Retinal pigment epithelial cell (primary cell): ENCODE data around the gene ITGA6.
"Not testable (repeated sequence)": the region's sequence is repeated elsewhere in the genome, so short reads cannot be mapped to it uniquely, and the experiment has no call there.

Experiments
- DNase-seq: peaks from one replicate; pipeline ENCODE4 v3.0.0-alpha.2; 2010; ENCODE audit warnings: low read depth
- H3K4me3 ChIP-seq: 2 replicates; pipeline ENCODE4 v1.5.1; 2011; ENCODE audit warnings: mild to moderate bottlenecking, low read length, control low read depth, moderate library complexity
- CTCF ChIP-seq: conservative IDR thresholded peaks from 2 replicates; pipeline ENCODE4 v1.5.1; 2011; ENCODE audit warnings: low read depth, low read length, control low read depth, inconsistent platforms

Gene ITGA6

GRCh38 chr2:172516299-172516698, 88.9 kb downstream of the ITGA6 start:
- TF ChIP-seq CTCF = no peak
- DNase-seq = peak; percentile 11
- H3K4me3 ChIP-seq = no peak overlapping the region

- DNase-seq = no peak
- H3K4me3 ChIP-seq = no peak overlapping the region
- no peak for TF ChIP-seq CTCF
Measured at GRCh38 chr2:172518995-172519394, 91.6 kb downstream of the ITGA6 start.

- no peak overlapping the region for H3K4me3 ChIP-seq
- DNase-seq = no peak
- no peak for TF ChIP-seq CTCF
Measured at GRCh38 chr2:172525601-172526000, 98.2 kb downstream of the ITGA6 start.

GRCh38 chr2:172531309-172531708, 103.9 kb downstream of the ITGA6 start:
- DNase-seq = no peak
- TF ChIP-seq CTCF = no peak

GRCh38 chr2:172532461-172532860, 105.1 kb downstream of the ITGA6 start:
- H3K4me3 ChIP-seq, DNase-seq: not testable (repeated sequence)

More at GRCh38 chr2:172531309-172531708, 103.9 kb downstream of the ITGA6 start:
- H3K4me3 ChIP-seq = no peak overlapping the region

GRCh38 chr2:172533687-172534086, 106.3 kb downstream of the ITGA6 start:
- TF ChIP-seq CTCF = no peak
- H3K4me3 ChIP-seq = no peak overlapping the region
- DNase-seq = no peak

- no peak for DNase-seq
- TF ChIP-seq CTCF = no peak
- H3K4me3 ChIP-seq = no peak overlapping the region
Measured at GRCh38 chr2:172535119-172535518, 107.7 kb downstream of the ITGA6 start.

GRCh38 chr2:172537851-172538250, 110.5 kb downstream of the ITGA6 start:
- DNase-seq, H3K4me3 ChIP-seq: not testable (repeated sequence)
